H9 (cell line): ENCODE data around the gene SAMMSON. TPM values are rescaled to one million over a fixed set of nuclear protein-coding genes. Genes with fewer than 3 reads are reported as not detected.

Source experiments
- DNase-seq: peaks from one replicate; pipeline ENCODE4 v3.0.0-alpha.2; 2017
- H2AFZ ChIP-seq: one replicate; pipeline ENCODE4 v1.6.1; 2013; ENCODE audit warnings: mild to moderate bottlenecking, low read length, control low read depth, moderate library complexity
- H2AK5ac ChIP-seq: 2 replicates; pipeline ENCODE4 v1.6.1; 2013; ENCODE audit warnings: low read length, control low read depth, mixed read lengths; ENCODE audit not compliant: insufficient read length
- H2BK120ac ChIP-seq: one replicate; pipeline ENCODE4 v1.6.1; 2013; ENCODE audit warnings: low read depth, mild to moderate bottlenecking, low read length, control low read depth, inconsistent platforms; ENCODE audit not compliant: poor library complexity, severe bottlenecking
- H2BK12ac ChIP-seq: 2 replicates; pipeline ENCODE4 v1.6.1; 2013; ENCODE audit warnings: low read length, control low read depth, mixed read lengths, low read depth; ENCODE audit not compliant: insufficient read length
- H2BK15ac ChIP-seq: 2 replicates; pipeline ENCODE4 v1.6.1; 2013; ENCODE audit warnings: low read depth, low read length, control low read depth
- H2BK20ac ChIP-seq: one replicate; pipeline ENCODE4 v1.6.1; 2013; ENCODE audit warnings: low read depth, mild to moderate bottlenecking, low read length, control low read depth, inconsistent platforms; ENCODE audit not compliant: poor library complexity, severe bottlenecking
- H2BK5ac ChIP-seq: 2 replicates; pipeline ENCODE4 v1.6.1; 2013; ENCODE audit warnings: low read length, control low read depth, mixed read lengths; ENCODE audit not compliant: insufficient read length
- H3K14ac ChIP-seq: 2 replicates; pipeline ENCODE4 v1.6.1; 2013; ENCODE audit warnings: low read length, control low read depth; ENCODE audit not compliant: insufficient read depth
- H3K18ac ChIP-seq: 2 replicates; pipeline ENCODE4 v1.6.1; 2013; ENCODE audit warnings: low read depth, mild to moderate bottlenecking, mixed read lengths, low read length, control low read depth; ENCODE audit not compliant: insufficient read length
- H3K23ac ChIP-seq: 2 replicates; pipeline ENCODE4 v1.6.1; 2013; ENCODE audit warnings: low read length, control low read depth, mixed read lengths, low read depth; ENCODE audit not compliant: insufficient read length
- H3K23me2 ChIP-seq: 2 replicates; pipeline ENCODE4 v1.6.1; 2013; ENCODE audit warnings: low read depth, mild to moderate bottlenecking, mixed read lengths, low read length, control low read depth; ENCODE audit not compliant: insufficient read length, poor library complexity, severe bottlenecking
- H3K27ac ChIP-seq: 2 replicates; pipeline ENCODE4 v1.5.1; 2013; ENCODE audit warnings: low read length, control low read depth, mixed read lengths, low read depth; ENCODE audit not compliant: insufficient read length
- H3K27me3 ChIP-seq: 2 replicates; pipeline ENCODE4 v1.6.1; 2013; ENCODE audit warnings: low read length, control low read depth, inconsistent platforms; ENCODE audit not compliant: insufficient read depth
- H3K4ac ChIP-seq: 2 replicates; pipeline ENCODE4 v1.6.1; 2013; ENCODE audit warnings: low read depth, mild to moderate bottlenecking, control low read depth, inconsistent platforms, low read length, moderate library complexity
- H3K4me1 ChIP-seq: 2 replicates; pipeline ENCODE4 v1.6.1; 2013; ENCODE audit warnings: low read length, control low read depth, inconsistent platforms; ENCODE audit not compliant: insufficient read depth
- H3K4me2 ChIP-seq: 2 replicates; pipeline ENCODE4 v1.6.1; 2013; ENCODE audit warnings: low read length, control low read depth, mixed read lengths; ENCODE audit not compliant: insufficient read length, insufficient read depth
- H3K56ac ChIP-seq: 2 replicates; pipeline ENCODE4 v1.6.1; 2013; ENCODE audit warnings: low read depth, mild to moderate bottlenecking, mixed read lengths, low read length, control low read depth; ENCODE audit not compliant: insufficient read length
- H3K79me1 ChIP-seq: 2 replicates; pipeline ENCODE4 v1.6.1; 2013; ENCODE audit warnings: low read depth, mild to moderate bottlenecking, moderate library complexity, low read length, control low read depth, inconsistent platforms; ENCODE audit not compliant: insufficient read depth, poor library complexity, severe bottlenecking
- H3K79me2 ChIP-seq: 2 replicates; pipeline ENCODE4 v1.6.1; 2013; ENCODE audit warnings: low read length, control low read depth, inconsistent platforms; ENCODE audit not compliant: insufficient read depth
- H3K9ac ChIP-seq: 2 replicates; pipeline ENCODE4 v1.6.1; 2013; ENCODE audit warnings: low read length, control low read depth, mixed read lengths; ENCODE audit not compliant: insufficient read length; ENCODE audit errors: extremely low read depth
- H3K9me3 ChIP-seq: one replicate; pipeline ENCODE4 v1.6.1; 2013; ENCODE audit warnings: low read depth, low read length, inconsistent platforms; ENCODE audit not compliant: control insufficient read depth
- H3T11ph ChIP-seq: one replicate; pipeline ENCODE4 v1.6.1; 2013; ENCODE audit warnings: mild to moderate bottlenecking, low read length, control low read depth, inconsistent platforms
- H4K20me1 ChIP-seq: one replicate; pipeline ENCODE4 v1.6.1; 2013; ENCODE audit not compliant: control insufficient read depth, insufficient read length, insufficient read depth
- H4K5ac ChIP-seq: 2 replicates; pipeline ENCODE4 v1.6.1; 2013; ENCODE audit warnings: low read depth, mild to moderate bottlenecking, mixed read lengths, low read length, control low read depth; ENCODE audit not compliant: insufficient read length
- H4K8ac ChIP-seq: replicated peaks from 2 replicates; pipeline ENCODE4 v1.6.1; 2013; ENCODE audit warnings: low read length, control low read depth, mixed read lengths, low read depth; ENCODE audit not compliant: insufficient read length
- H4K91ac ChIP-seq: 2 replicates; pipeline ENCODE4 v1.6.1; 2013; ENCODE audit warnings: low read depth, mild to moderate bottlenecking, moderate library complexity, mixed read lengths, low read length, control low read depth; ENCODE audit not compliant: insufficient read length
- H3K27ac Mint-ChIP-seq, 3 experiments: 2 replicates in 2 of 3; 3 replicates in 1 of 3; pipeline ENCODE4 v1.8.0; 2020 to 2021; ENCODE audit warnings: mixed read lengths in 3 of 3, mild to moderate bottlenecking in 1 of 3, moderate library complexity in 1 of 3
- H3K27me3 Mint-ChIP-seq: 2 replicates; pipeline ENCODE4 v1.8.0; 2021; ENCODE audit warnings: low read depth, mild to moderate bottlenecking, moderate library complexity, mixed read lengths
- H3K36me3 Mint-ChIP-seq, 3 experiments: 2 replicates in 2 of 3; 3 replicates in 1 of 3; pipeline ENCODE4 v1.8.0; 2020 to 2021; ENCODE audit warnings: low read depth in 3 of 3, mixed read lengths in 3 of 3; ENCODE audit not compliant: insufficient read depth in 1 of 3
- H3K4me1 Mint-ChIP-seq, 2 experiments: 2 replicates each; pipeline ENCODE4 v1.8.0; 2020; ENCODE audit warnings: mixed read lengths in 2 of 2
- H3K4me3 Mint-ChIP-seq, 2 experiments: 2 replicates in 1 of 2; 3 replicates in 1 of 2; pipeline ENCODE4 v1.8.0; 2020 to 2021; ENCODE audit warnings: mild to moderate bottlenecking in 2 of 2, mixed read lengths in 2 of 2, moderate library complexity in 1 of 2
- H3K9me3 Mint-ChIP-seq, 2 experiments: 2 replicates in 1 of 2; 3 replicates in 1 of 2; pipeline ENCODE4 v1.8.0; 2020; ENCODE audit warnings: mild to moderate bottlenecking in 2 of 2, mixed read lengths in 2 of 2, moderate library complexity in 1 of 2
- WGBS: extraction: QIAGEN DNeasy Blood & Tissue Kit; methylation state at CpG from one replicate; pipeline ENCODE4 v1.1.7; 2013; ENCODE audit warnings: missing lambda C conversion rate, low lambda C conversion rate, mixed read lengths; ENCODE audit not compliant: insufficient read length; ENCODE audit errors: extremely low coverage; 5-methylcytosine and 5-hydroxymethylcytosine counted together
- total RNA-seq: library from RNA; stranded (reverse); gene quantifications from 2 replicates; pipeline ENCODE4 v1.2.1, GENCODE V29; 2021
- TF ChIP-seq, protein P1 (sequence below): fragments of 200-600 bp; sonication (generic); conservative IDR thresholded peaks from 3 replicates; pipeline ENCODE4 v1.8.0; 2021; ENCODE audit warnings: antibody characterized with exemption, mild to moderate bottlenecking

Gene SAMMSON
- total RNA-seq, 1 experiment from 2014 or later, result not detected

- H3K27me3 ChIP-seq, result no peaks in the 10 kb centered on the region
These were observed 79.2 kb downstream of the SAMMSON start for GRCh38 chr3:70078778-70079177.

More at GRCh38 chr3:70078778-70079177, 79.2 kb downstream of the SAMMSON start:
- no peak overlapping the region for H4K5ac ChIP-seq
- no peak overlapping the region for H3K56ac ChIP-seq
- TF ChIP-seq, protein P1, sequence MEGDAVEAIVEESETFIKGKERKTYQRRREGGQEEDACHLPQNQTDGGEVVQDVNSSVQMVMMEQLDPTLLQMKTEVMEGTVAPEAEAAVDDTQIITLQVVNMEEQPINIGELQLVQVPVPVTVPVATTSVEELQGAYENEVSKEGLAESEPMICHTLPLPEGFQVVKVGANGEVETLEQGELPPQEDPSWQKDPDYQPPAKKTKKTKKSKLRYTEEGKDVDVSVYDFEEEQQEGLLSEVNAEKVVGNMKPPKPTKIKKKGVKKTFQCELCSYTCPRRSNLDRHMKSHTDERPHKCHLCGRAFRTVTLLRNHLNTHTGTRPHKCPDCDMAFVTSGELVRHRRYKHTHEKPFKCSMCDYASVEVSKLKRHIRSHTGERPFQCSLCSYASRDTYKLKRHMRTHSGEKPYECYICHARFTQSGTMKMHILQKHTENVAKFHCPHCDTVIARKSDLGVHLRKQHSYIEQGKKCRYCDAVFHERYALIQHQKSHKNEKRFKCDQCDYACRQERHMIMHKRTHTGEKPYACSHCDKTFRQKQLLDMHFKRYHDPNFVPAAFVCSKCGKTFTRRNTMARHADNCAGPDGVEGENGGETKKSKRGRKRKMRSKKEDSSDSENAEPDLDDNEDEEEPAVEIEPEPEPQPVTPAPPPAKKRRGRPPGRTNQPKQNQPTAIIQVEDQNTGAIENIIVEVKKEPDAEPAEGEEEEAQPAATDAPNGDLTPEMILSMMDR, result no peak
- H4K8ac ChIP-seq, result no peak overlapping the region
- no CpG with 5 or more reads among the region's 3 CpGs for WGBS
- Mint-ChIP-seq H3K4me3 (no peak overlapping the region), H3K4me1 (peaks cover 11% of the 10 kb centered on the region in 2 experiments), H3K27me3 (no peaks in the 10 kb centered on the region), H3K9me3 (peaks cover 9 to 10% of the 10 kb centered on the region in 2 experiments; a peak in 4 of 5 replicates), H3K27ac (no peak overlapping the region), H3K36me3 (peaks cover 4 to 12% (median 10%) of the 10 kb centered on the region in 3 experiments; a peak in 4 of 7 replicates)
- H3K9me3 ChIP-seq, result no peaks in the 10 kb centered on the region
- no peaks in the 10 kb centered on the region for H3K4me1 ChIP-seq
- H3K79me1 ChIP-seq, result no peaks in the 10 kb centered on the region
- no peak overlapping the region for H2AFZ ChIP-seq
- no peak overlapping the region for H2BK15ac ChIP-seq
- no peak overlapping the region for H3T11ph ChIP-seq
- no peak overlapping the region for H2BK20ac ChIP-seq
- no peak overlapping the region for H2AK5ac ChIP-seq
- H2BK5ac ChIP-seq, result no peak overlapping the region
- no peak overlapping the region for H3K4ac ChIP-seq
- H3K23me2 ChIP-seq, result no peaks in the 10 kb centered on the region
- H3K79me2 ChIP-seq, result no peaks in the 10 kb centered on the region
- H3K23ac ChIP-seq, result no peak overlapping the region
- no peak overlapping the region for H3K9ac ChIP-seq
- DNase-seq, result no peak
- no peak overlapping the region for H2BK120ac ChIP-seq
- no peak overlapping the region for H4K91ac ChIP-seq
- no peak overlapping the region for H3K27ac ChIP-seq
- no peak overlapping the region for H2BK12ac ChIP-seq
- H3K14ac ChIP-seq, result no peak overlapping the region
- no peaks in the 10 kb centered on the region for H4K20me1 ChIP-seq
- no peak overlapping the region for H3K4me2 ChIP-seq
- H3K18ac ChIP-seq, result no peak overlapping the region
